Measurements from ENCODE around the gene PRX.
"Not testable (repeated sequence)": the region's sequence is repeated elsewhere in the genome, so short reads cannot be mapped to it uniquely, and the experiment has no call there.

PRX gene

DNA sequence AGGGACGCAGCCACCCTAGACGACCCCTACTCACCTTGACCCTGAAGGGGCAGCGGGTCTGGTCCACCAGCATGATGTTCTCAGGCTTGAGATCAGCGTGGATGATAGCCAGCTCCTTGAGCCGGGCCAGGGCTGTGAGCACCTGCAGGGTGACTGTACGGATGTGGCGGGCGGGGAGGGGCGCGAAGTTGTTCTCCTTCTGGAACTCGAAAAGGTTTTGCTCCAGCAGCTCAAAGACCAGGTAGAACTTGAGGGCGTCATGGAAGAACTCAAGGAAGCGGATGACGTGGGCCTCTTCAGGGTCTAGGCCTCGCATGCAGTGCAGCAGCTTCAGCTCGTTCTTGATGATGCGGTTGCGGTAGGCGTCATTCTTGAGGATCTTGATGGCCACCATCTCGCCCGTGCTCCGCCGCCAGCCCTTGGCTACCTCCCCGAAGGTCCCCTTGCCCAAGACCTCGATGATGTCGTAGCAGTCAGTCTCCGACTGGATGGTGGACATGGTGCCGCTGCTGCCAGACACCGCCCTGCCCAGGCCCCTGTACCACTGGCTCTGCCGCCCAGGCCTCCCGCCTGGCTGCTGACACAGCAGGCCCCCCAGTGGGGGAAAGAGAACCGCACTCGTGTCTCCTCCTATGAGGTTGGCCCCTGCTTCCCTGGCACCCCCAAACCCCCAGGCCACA lies 23.6 kb downstream of the PRX start:
- DNase-seq, result no peak

DNA sequence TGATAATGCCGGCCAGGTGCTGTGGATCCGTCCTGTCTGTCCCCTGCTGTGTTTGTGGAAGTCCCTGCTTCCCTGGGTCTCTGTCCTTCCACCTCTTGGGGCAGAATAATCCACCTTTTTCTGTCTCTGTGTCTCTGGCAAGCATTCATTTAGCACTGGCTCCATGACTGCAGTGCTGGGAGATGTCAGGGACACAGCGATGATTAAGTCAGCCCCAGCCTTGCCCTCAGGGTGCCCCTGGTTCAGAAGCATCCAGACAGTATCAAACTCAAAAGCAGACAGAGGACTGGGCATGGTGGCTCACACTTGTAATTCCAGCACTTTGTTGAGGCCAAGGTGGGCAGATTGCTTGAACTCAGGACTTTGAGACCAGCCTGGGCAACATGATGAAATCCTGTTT lies 24.7 kb downstream of the PRX start:
- no peak for DNase-seq

DNA sequence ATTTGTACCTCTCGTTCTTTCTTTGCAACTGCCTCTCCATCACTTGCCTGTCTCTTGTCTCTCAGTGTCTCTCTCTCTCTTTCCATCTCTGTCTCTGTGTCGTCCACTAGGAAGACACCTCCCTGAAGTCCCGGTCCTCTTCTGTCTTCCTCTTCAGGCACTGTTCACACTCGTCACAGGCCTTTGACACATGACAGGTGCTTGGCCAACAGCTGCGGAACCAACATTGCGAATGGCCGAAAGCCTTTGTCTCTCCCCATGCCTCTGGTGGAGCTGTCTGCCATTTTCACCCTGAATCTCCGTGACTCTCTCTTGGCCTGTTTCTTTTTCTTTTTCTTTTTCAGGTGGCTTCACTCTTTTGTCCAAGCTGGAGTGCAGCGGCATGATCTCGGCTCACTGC lies 26.0 kb downstream of the PRX start:
- DNase-seq, result no peak

DNA sequence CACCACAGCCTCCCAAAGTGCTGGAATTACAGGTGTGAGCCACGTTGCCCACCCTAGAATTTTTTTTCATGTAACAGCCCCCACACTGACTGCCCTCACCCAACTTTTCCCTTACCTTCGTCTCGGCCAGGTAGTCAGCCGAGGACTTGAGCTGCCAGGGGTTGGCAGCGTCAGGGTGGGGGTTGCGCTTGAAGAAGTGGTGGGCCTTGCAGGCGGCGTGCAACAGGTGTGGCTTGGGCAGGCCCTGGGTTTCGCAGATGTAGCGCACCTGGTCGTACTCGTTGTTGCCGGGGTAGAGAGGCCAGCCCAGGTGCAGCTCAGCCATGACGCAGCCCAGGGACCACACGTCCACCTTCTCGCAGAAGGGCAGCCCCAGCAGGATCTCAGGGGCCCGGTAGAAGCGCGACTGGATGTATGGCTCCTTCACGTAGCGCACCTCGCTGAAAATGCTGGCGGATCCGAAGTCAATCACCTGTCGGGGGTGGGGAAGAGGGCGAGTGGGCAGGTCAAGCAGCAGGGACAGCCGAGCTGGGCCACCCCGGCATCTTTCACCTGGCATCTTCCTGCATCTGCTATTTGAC lies 29.4 kb downstream of the PRX start:
- no peak for DNase-seq

DNA sequence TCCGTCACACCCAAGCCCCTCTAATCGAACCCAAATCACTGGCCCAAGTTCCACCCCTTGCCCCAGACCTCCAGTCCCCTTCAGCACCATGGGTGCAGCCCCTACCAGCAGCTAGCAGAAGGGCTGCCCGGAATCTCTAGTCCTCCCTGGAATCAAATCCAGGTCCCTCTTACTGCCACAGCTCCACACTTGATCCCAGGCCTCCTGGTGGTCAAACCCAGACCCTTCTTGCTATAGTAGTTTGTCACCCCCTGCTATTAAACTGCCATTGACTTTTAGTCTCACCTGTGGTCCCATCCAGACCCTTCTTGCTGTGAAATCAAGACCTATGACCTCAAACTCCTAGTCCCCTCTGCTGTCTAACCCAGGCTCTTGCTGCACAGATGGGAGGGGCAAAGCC lies 31.9 kb downstream of the PRX start:
- no peak for DNase-seq

DNA sequence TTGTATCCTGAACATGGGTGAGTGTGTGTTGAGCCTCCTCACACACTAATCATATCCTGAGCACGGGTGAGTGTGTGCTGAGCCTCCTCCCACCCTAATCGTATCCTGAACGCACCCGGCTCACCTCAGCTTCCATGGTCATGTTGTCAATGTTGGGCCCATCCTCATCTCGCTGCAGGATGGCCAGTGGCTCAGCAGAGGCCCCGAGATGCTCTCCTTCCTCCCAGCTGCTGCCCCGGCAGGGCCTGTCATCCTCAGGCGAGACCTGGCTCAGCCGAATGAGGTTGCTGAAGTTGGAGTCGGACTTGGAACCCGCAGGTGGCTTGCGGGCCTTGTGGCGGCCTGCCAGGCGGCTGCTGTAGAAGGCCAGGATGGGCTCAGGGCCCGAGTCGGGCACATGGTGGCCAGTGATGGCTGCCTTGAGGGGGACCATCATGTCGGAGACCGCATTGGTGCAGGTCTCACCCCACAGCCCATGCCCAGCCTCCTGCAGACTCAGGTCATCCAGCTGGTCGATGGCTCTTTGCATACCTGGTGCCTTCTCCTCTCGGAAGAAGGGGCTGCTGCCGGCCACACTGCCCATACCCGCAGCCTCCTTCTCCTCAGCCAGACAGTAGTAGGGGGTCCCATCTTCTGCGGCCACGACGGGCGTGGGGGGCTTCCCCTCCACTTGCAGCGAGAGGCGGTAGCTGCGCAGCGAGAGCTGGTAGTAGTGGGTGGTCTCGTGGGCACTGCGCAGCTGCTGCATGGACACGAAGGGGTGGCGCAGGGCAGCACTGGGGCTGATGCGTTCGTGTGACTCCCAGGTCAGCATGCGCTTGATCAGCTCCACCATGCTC lies 32.8 kb downstream of the PRX start:
- DNase-seq, result no peak

DNA sequence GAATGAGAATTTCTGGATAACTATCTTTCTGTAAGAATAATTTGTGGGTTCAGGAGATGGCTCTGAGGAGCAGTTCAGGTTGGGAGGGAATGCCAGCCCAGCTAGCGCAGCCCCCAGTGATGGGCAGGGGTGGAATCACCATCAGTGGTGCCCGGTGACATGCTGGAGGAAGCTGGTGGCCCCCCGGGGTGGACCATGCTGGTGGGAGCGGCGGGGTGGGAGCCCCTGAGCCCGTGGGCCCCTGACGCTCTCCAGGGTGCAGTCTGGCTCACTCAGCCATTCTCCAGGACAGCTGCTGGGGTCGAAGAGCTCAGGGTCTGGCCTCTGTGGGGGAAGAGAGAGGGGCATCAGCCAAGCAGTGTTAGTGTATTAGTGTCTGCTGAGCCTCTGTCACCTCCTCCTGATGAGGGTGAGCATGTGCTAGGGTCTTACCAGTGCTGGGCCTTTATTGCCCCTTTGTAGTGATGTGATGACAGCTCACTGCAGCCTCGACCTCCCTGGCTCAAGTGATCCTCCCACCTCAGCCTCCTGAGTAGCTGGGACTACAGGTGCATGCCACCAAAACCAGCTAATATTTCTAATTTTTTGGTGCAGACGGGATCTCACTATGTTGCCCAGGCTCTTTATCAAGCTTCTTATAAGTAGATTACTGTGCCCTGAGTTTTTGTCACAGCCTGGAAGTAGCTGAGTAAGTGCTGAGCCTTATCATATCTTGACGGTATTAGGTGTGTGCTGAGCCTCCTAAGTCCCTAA lies 33.6 kb downstream of the PRX start:
- DNase-seq, result no peak

DNA sequence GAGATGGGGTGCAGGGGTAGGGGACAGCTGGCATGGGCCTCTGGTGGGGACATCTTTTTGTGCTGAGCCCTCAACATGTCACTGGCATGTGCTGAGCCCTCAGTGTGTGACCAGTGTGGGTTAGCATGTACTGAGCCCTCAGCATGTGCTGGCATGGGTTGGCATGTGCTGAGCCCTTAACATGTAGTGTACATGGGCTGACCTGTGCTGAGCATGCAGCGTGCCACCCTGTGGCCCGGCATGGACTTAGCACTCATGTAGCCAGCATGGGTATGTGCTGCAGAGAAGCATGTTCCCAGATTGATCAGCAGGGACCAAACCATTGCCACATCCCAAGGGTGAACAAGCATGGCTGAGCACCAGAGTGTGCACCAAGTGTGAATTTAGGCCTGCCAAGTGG lies 34.7 kb downstream of the PRX start:
- no peak for DNase-seq

DNA sequence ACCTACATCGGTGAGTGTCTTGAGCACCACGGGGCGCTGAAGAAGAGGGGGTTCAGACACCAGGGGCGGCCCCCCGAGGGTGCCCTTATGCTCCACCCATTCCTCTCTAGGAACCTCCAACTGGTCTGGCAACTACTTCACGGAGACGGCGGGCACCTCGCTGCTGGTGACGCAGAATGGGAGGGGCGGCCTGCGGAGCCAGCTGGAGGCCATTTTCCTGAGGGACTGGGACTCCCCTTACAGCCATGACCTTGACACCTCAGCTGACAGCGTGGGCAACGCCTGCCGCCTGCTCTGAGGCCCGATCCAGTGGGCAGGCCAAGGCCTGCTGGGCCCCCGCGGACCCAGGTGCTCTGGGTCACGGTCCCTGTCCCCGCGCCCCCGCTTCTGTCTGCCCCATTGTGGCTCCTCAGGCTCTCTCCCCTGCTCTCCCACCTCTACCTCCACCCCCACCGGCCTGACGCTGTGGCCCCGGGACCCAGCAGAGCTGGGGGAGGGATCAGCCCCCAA lies 35.2 kb downstream of the PRX start:
- DNase-seq, result no peak

DNA sequence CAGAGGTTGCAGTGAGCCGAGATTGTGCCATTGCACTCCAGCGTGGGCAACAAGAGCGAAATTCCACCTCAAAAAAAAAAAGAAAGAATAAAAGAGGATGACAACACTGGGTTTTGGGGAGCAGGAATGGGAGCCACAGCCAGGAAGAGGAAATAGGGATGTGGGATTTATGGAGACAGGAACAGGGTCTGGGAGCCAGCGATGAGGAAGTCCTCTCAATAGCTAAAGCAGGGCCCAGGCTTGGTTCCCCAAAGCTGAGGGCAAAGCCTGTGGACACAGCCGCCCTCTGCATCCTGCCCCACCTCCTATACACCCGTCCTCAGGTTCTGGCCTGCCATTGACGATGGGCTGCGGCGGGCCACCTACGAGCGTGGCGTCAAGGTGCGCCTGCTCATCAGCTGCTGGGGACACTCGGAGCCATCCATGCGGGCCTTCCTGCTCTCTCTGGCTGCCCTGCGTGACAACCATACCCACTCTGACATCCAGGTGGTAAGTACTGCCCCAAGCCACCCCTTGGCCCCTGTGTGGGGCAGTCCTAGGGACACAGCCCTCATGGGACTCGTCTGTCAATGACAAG lies 36.8 kb downstream of the PRX start:
- no peak for DNase-seq

DNA sequence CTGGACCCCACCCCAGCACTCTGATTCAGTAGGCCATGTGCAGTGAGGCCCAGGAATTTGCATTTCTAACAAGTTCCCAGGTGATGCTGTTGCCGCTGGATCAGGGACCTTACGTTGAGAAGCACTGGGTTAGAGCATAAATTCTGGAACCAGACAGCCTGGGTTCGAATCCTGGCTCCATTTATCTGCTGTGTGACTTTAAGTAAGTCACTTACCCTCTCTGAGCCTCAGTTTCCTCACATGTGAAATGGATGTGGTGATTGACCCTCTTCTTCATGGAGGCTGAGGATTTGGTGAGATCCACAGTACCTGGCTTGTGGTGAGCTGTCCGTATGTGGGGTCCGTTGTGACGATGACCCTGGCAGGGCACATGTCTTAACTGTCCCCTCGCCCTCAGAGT lies 39.1 kb downstream of the PRX start:
- DNase-seq, result no peak

DNA sequence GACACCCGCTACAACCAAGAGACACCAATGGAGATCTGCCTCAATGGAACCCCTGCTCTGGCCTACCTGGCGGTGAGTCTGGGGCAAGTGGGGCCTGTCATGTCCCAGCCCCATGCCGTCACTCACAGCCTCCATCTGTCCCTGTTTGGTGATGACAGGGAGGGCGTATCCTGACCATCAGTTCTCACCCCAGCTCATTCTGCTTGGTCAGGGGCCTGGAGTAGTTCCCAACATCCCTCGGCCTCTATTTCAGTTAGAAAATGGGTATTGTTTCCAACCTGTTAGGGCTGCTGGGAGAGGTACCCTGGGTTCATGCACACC lies 41.4 kb downstream of the PRX start:
- DNase-seq, result no peak

DNA sequence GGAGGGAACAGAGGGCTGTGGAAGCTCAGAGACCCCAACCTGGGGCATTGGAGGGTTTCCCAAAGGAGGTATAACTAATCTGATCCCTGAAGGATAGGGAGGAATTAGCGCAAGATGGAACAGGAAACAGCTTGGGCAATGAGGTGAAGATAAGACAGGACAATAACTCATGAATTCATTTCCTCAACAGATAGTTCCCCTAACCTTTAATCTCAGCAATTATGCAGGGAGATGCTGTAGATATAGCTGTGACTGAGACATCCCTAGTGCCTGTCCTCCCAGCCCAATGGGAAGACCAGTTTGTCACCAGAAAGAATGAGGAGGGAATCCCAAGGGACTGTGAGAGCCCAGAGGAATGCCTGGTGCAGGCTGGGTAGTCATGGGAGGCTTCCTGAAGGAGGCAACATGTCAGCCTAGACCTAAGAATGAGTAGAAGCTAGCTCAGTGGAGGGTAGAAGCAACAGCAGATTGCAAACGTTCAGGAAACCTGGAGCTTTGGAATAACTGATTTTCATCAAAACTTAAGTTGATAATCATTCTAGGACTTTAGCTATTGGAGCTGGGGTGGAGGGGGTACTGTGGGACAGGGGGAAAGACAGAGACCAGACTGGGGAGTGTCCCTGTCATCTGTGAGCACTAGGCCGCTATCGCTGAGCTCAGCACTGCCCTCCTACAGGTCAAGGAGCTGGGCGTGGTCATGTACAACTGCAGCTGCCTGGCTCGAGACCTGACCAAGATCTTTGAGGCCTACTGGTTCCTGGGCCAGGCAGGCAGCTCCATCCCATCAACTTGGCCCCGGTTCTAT lies 42.0 kb downstream of the PRX start:
- no peak for DNase-seq

DNA sequence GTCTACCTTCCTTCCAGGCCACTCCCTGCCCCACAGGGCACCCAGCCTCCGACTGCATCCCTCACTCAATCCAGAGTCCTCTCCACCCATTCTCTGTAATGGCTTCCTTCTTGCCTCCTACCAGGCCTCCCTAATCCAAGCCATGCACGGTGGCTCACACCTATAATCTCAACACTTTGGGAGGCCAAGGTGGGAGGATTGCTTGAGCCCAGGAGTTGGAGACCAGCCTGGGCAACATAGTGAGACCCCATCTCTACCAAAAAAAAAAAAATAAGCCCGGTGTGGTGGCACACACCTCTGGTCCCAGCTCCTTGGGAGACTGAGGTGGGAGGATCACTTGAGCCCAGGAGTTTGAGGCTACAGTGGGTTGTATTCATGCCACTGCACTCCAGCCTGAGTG lies 42.9 kb downstream of the PRX start:
- DNase-seq, result not testable (repeated sequence)

DNA sequence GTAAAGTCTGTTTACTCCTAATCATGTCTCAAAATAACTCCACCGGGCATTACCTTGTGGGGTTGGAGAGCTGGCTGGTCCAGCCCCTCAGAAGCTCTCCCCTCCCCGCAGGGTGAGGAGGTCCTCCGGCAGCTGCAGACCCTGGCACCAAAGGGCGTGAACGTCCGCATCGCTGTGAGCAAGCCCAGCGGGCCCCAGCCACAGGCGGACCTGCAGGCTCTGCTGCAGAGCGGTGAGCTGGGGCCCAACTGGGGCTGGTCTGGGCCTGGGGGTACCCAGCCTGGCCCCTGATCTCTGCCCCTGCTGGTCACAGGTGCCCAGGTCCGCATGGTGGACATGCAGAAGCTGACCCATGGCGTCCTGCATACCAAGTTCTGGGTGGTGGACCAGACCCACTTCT lies 43.4 kb downstream of the PRX start:
- no peak for DNase-seq

DNA sequence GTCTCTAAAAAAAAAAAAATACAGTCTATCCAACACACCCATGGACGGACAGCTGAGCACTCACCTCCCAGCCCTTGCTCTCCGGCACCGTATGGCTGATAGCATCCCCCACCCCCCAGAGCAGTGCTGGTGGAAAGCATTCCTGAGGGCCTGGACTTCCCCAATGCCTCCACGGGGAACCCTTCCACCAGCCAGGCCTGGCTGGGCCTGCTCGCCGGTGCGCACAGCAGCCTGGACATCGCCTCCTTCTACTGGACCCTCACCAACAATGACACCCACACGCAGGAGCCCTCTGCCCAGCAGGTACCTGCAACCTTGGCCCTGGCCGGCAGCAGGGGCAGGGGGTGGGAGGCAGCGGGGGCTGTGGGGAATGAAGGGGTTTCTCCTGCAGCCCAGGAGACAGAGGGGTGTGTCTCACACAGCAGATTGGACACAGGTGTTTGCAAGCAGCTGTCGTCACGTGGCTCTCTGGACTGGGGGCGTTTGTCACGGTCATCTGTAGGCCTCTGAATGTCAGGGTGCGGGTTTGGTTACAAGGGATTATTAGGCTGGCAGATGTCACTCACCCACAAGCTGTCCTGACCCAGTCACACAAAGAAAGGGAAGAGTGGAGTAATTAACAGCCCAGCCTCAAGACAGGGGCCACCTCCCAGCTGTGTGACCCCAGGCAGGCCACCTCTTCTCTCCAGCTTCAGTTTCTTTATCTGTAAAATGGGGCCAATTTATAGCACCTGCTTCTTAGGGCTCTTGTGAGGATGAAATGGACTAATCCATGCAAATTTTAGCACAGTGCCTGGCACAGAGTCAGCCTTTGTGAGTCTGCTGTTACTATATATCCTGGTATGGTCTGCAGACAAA lies 45.4 kb downstream of the PRX start:
- no peak for DNase-seq

DNA sequence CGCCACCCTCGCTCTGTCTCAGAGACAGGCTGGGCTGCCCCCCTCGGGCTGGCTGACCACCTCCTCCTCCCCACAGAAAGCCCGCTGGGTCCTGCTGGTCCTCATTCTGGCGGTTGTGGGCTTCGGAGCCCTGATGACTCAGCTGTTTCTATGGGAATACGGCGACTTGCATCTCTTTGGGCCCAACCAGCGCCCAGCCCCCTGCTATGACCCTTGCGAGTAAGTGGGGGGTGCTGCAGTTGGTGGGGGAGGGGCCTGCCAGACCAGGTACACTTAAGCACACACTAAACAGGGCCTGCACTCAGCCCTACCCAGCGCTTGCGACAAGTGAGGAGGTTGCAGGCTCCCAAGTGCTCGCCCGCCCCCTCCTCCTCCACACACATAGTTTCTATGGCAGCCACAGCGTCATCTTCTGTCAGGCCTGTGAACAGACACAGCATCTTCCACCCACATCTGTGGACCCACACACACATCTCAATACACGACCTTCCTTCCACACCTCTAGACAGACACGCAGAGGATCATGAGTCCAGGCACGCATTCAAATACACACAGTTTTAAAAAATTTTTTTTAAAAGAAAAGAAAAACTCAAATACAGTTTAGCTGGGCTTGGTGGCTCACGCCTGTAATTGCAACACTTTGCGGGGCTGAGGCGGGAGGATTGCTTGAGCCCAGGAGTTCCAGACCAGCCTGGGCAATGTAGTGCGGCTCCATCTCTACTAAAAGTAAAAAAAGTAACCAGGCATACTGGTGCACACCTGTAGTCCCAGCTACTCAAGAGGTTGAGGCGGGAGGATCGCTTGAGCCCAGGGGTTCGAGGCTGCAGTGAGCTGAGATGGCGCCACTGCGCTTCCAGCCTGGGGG lies 46.2 kb downstream of the PRX start:
- no peak for DNase-seq

DNA sequence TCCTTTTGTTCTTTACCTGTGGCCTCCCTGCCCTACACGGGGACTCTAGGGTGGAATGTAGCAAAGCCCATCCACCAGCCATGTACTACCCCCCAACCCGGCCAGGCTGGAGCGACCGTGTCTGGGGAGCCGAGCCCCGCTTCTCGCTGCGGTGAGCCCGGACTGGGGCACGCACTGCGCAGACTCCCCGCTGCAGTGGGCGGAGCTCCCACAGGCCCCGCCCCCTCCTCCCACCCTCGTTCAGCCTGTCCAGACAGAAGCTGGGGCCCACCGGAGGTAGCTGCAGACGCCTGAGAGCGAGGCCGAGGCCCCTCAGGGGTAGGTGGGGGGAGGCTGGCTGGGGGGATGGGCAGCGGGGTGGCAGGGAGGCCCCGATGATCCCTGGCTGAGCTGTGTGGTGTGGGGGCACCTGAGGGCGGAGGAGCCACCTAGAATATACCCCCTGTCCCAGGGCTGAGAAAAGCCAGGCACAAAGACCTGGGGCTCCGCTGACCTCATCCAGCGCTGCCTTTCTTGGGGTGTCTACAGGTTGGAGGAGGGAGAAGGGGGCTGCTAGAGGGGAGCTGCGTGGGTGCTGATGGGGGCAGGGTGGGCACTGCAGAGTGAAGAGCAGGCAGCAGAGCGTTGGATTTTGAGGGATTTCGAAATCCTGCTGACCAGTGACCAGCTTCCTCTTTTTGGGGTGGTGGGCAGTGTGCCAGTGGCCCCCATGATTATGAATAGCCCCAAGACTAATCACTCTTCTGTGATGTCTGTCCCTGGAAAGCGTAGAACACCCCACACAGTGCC lies 47.4 kb downstream of the PRX start:
- peak; percentile 79 for DNase-seq

DNA sequence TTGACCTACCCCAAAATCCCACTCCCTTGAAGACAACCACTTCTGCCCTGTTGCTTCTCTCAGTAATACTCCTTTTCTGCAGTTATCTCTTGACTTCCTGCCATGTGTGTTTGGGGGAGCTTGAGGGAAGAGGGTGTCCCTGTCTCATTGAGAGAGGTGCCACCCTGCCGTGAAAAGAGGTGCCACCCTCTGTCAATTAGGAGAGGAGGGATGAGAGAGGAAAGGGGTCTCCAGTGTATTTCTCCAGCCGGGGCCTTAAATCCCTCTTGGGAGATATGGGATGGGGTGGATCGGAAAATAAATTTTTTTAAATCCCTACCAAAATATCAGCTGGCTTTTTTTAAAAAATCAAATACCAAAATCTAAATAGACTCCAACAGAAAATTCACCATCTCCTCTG lies 48.2 kb downstream of the PRX start:
- no peak for DNase-seq
